SK-N-SH (cell line): ENCODE measurements around the gene TNK2. TPM values are rescaled to one million over a fixed set of nuclear protein-coding genes. Genes with fewer than 3 reads are reported as not detected.
"Not testable (repeated sequence)": the region's sequence is repeated elsewhere in the genome, so short reads cannot be mapped to it uniquely, and the experiment has no call there.

ENCODE experiments used
- CTCF ChIA-PET: fragments of 300-600, 350-600 bp; formaldehyde crosslinking; extraction: SDS; loops from one replicate; lab custom pipeline; 2021; lab: Yijun Ruan, JAX
- POLR2A ChIA-PET: fragments of 350-600 bp; sonication (Branson Sonifier 250); formaldehyde crosslinking; extraction: SDS; loops from one replicate; lab custom pipeline; 2020; ENCODE audit warnings: antibody characterized with exemption, inconsistent platforms; lab: Yijun Ruan, JAX
- DNase-seq: peaks from one replicate; pipeline ENCODE4 v3.0.0; 2012
- H2AFZ ChIP-seq: fragments of 200-600 bp; sonication (generic); 2 replicates; pipeline ENCODE4 v1.8.1; 2016; ENCODE audit warnings: antibody characterized with exemption, mild to moderate bottlenecking, low read depth
- H3F3A ChIP-seq: fragments of 200-600 bp; sonication (generic); replicated peaks from 2 replicates; pipeline ENCODE3; 2016; ENCODE audit warnings: antibody characterized with exemption, mild to moderate bottlenecking; ENCODE audit not compliant: insufficient read depth
- H3K27ac ChIP-seq, 2 experiments: fragments of 200-500 bp in 1 of 2; fragments of 200-600 bp in 1 of 2; sonication (Bioruptor generic) in 1 of 2; sonication (generic), shearing (Covaris generic) in 1 of 2; 2 replicates each; pipeline versions ENCODE4 v1.5.1 to v1.6.1; 2014 to 2016; ENCODE audit warnings: low read depth in 2 of 2, inconsistent platforms in 1 of 2, low read length in 1 of 2, mild to moderate bottlenecking in 1 of 2, mixed read lengths in 1 of 2
- H3K27me3 ChIP-seq: fragments of 200-600 bp; sonication (generic), shearing (Covaris generic); 2 replicates; pipeline ENCODE4 v1.6.1; 2016; ENCODE audit warnings: mixed run types; ENCODE audit not compliant: insufficient read depth
- H3K36me3 ChIP-seq, 2 experiments: fragments of 200-500 bp in 1 of 2; fragments of 200-600 bp in 1 of 2; sonication (Bioruptor generic) in 1 of 2; sonication (generic) in 1 of 2; replicated peaks in 1 of 2; 2 replicates each; pipeline versions ENCODE3 to v1.5.1; 2014 to 2016; ENCODE audit warnings: low read length in 1 of 2, mild to moderate bottlenecking in 1 of 2; ENCODE audit not compliant: insufficient read depth in 2 of 2, control insufficient read depth in 1 of 2
- H3K4me1 ChIP-seq, 2 experiments: fragments of 200-500 bp in 1 of 2; fragments of 200-600 bp in 1 of 2; sonication (Bioruptor generic) in 1 of 2; sonication (generic), shearing (Covaris generic) in 1 of 2; 2 replicates each; pipeline versions ENCODE4 v1.5.1 to v1.6.1; 2014 to 2016; ENCODE audit warnings: low read depth in 1 of 2, low read length in 1 of 2, mixed run types in 1 of 2; ENCODE audit not compliant: insufficient read depth in 2 of 2, control insufficient read depth in 1 of 2
- H3K4me2 ChIP-seq: fragments of 200-600 bp; sonication (generic), shearing (Covaris generic); 2 replicates; pipeline ENCODE4 v1.6.1; 2017; ENCODE audit warnings: mixed run types
- H3K4me3 ChIP-seq, 2 experiments: fragments of 200-500 bp in 1 of 2; fragments of 200-600 bp in 1 of 2; sonication (Bioruptor generic) in 1 of 2; sonication (generic), shearing (Covaris generic) in 1 of 2; 2 replicates each; pipeline versions ENCODE4 v1.5.1 to v1.8.1; 2014 to 2016; ENCODE audit warnings: low read depth in 2 of 2, inconsistent platforms in 1 of 2, low read length in 1 of 2, mild to moderate bottlenecking in 1 of 2, mixed read lengths in 1 of 2, moderate library complexity in 1 of 2
- H3K79me2 ChIP-seq: fragments of 200-600 bp; sonication (generic); 2 replicates; pipeline ENCODE4 v1.8.1; 2017; ENCODE audit warnings: mild to moderate bottlenecking; ENCODE audit not compliant: insufficient read depth
- H3K9ac ChIP-seq: fragments of 200-600 bp; sonication (generic); 2 replicates; pipeline ENCODE4 v1.6.1; 2017; ENCODE audit warnings: mixed run types
- H3K9me2 ChIP-seq: fragments of 200-600 bp; sonication (generic); 2 replicates; pipeline ENCODE4 v1.6.1; 2017; ENCODE audit warnings: mixed run types
- H3K9me3 ChIP-seq: fragments of 200-600 bp; sonication (generic); 2 replicates; pipeline ENCODE4 v1.6.1; 2017; ENCODE audit warnings: mixed run types, mild to moderate bottlenecking, moderate library complexity
- H4K20me1 ChIP-seq: fragments of 200-600 bp; sonication (generic); 2 replicates; pipeline ENCODE4 v1.6.1; 2017; ENCODE audit warnings: mild to moderate bottlenecking, mixed run types; ENCODE audit not compliant: insufficient read depth
- MEF2A ChIP-seq: IDR thresholded peaks from 2 replicates; pipeline ENCODE4 v1.4.0; 2012; ENCODE audit warnings: low read depth, borderline replicate concordance
- NRF1 ChIP-seq: IDR thresholded peaks from 2 replicates; pipeline ENCODE4 v1.6.1; 2012; ENCODE audit warnings: low read depth, mild to moderate bottlenecking, low read length
- POLR2AphosphoS5 ChIP-seq: IDR thresholded peaks from 2 replicates; pipeline ENCODE4 v1.6.1; 2012; ENCODE audit warnings: low read depth, low read length
- REST ChIP-seq: IDR thresholded peaks from 2 replicates; pipeline ENCODE4 v1.6.1; 2012; ENCODE audit warnings: mild to moderate bottlenecking, low read depth, low read length, moderate library complexity
- RFX5 ChIP-seq: IDR thresholded peaks from 2 replicates; pipeline ENCODE4 v1.6.1; 2012; ENCODE audit warnings: mild to moderate bottlenecking, improper control_type of control experiment, low read length
- SIN3A ChIP-seq: IDR thresholded peaks from 2 replicates; pipeline ENCODE4 v1.6.1; 2012; ENCODE audit warnings: low read depth, mild to moderate bottlenecking, low read length, moderate library complexity, borderline replicate concordance
- TAF1 ChIP-seq: IDR thresholded peaks from 2 replicates; pipeline ENCODE4 v1.6.1; 2012; ENCODE audit warnings: low read depth, mild to moderate bottlenecking, low read length, moderate library complexity, borderline replicate concordance
- USF2 ChIP-seq: fragments of 150-350 bp; IDR thresholded peaks from 2 replicates; pipeline ENCODE4 v1.6.1; 2017; ENCODE audit warnings: antibody characterized with exemption, low read length, low read depth, borderline replicate concordance
- WGBS: methylation state at CpG from one replicate; pipeline ENCODE4 v1.1.6; 2017; ENCODE audit warnings: low lambda C conversion rate; 5-methylcytosine and 5-hydroxymethylcytosine counted together
- polyA plus RNA-seq, 3 experiments: library from polyadenylated mRNA; depleted of rRNA; stranded (reverse); fragments of >200 nt; gene quantifications; 2 replicates each; pipeline ENCODE4 v1.2.3, GENCODE V29; 2012

Gene TNK2
- polyA plus RNA-seq, 1 of the 3 experiments (the other 2 are of a cell fraction) = 17.3 TPM

- TF ChIP-seq REST (no peak), POLR2AphosphoS5 (no peak), TAF1 (no peak), RFX5 (no peak), USF2 (no peak), MEF2A (no peak), SIN3A (no peak), NRF1 (no peak)
Measured at GRCh38 chr3:195863121-195864061, 45.0 kb downstream of the TNK2 start (continued).

GRCh38 chr3:195862318-195862717 lies 46.0 kb downstream of the TNK2 start:
- H3F3A ChIP-seq = peaks cover 12% of the 10 kb centered on the region
- H3K4me3 ChIP-seq, H3K4me1 ChIP-seq, H2AFZ ChIP-seq, H3K9me3 ChIP-seq, DNase-seq, H4K20me1 ChIP-seq, H3K79me2 ChIP-seq, H3K27me3 ChIP-seq, H3K9ac ChIP-seq, H3K9me2 ChIP-seq, H3K27ac ChIP-seq, H3K4me2 ChIP-seq: not testable (repeated sequence)
- CTCF ChIA-PET = interaction anchor here (0.7 to 16.4 kb wide), 6 partner anchors 9 to 223 kb away, joined by 3 to 606 read pairs (median 14); partner anchors contain the start of gene TNK2
- POLR2A ChIA-PET = interaction anchor here (1.4 kb wide), 1 partner anchor 30 kb away, joined by 5 read pairs; no protein-coding TSS in a partner anchor
- peaks cover 0 to 22% of the 10 kb centered on the region in 2 experiments for H3K36me3 ChIP-seq
- WGBS = 95% methylated on average over 8 of the region's 12 CpGs
